K562 (cell line): ENCODE results near the gene GLIS1. TPM values are rescaled to one million over a fixed set of nuclear protein-coding genes. Genes with fewer than 3 reads are reported as not detected.

Experiments used
- ATAC-seq: fragments of 200-7000 bp; cut with Tn5 transposase; 3 replicates; pipeline ENCODE4 v1.9.1; 2020; ENCODE audit warnings: moderate library complexity
- BruUV-seq: library from RNA; stranded (reverse); fragments of 400-500 nt; replicated peaks from 2 replicates; lab custom pipeline; 2021; lab: Mats Ljungman, UMichigan
- CTCF ChIA-PET: fragments of 300-600 bp; formaldehyde crosslinking; extraction: SDS; loops from one replicate; lab custom pipeline; 2021; ENCODE audit warnings: low intra/inter-chr PET ratio; lab: Yijun Ruan, JAX
- POLR2A ChIA-PET: fragments of 300-600, 350-650 bp; sonication (Branson Sonifier 250); formaldehyde crosslinking; extraction: SDS; loops from one replicate; lab custom pipeline; 2021; ENCODE audit warnings: antibody characterized with exemption, inconsistent platforms; lab: Yijun Ruan, JAX
- DNase-seq, 4 experiments: peaks; one replicate each; pipeline versions ENCODE4 v3.0.0 to v3.0.0-alpha.2; 2011 to 2018; ENCODE audit warnings: low spot score in 3 of 4, mixed read lengths in 3 of 4; ENCODE audit errors: extremely low read depth in 1 of 4
- FAIRE-seq: peaks from 2 replicates; lab custom pipeline; 2011; peaks lifted over from hg19 to GRCh38; lab: Jason Lieb, UNC
- H2AFZ ChIP-seq: 2 replicates; pipeline ENCODE4 v1.6.0; 2011; ENCODE audit warnings: low read depth, low read length, control low read depth, inconsistent platforms
- H3K27ac ChIP-seq: fragments of 200-600 bp; 3 replicates; pipeline ENCODE4 v1.8.0; 2011; ENCODE audit warnings: low read depth, mild to moderate bottlenecking, control low read depth, inconsistent platforms, low read length, moderate library complexity, mixed read lengths; ENCODE audit errors: extremely low read depth
- H3K27me3 ChIP-seq, 2 experiments: fragments of 300-600 bp in 1 of 2; 2 replicates in 1 of 2; 3 replicates in 1 of 2; pipeline versions ENCODE4 v1.6.0 to v1.8.0; 2011; ENCODE audit warnings: inconsistent platforms in 2 of 2, low read length in 2 of 2, mild to moderate bottlenecking in 1 of 2, mixed read lengths in 1 of 2, moderate library complexity in 1 of 2; ENCODE audit not compliant: control insufficient read depth in 2 of 2, insufficient read depth in 2 of 2
- H3K36me3 ChIP-seq: fragments of 300-600 bp; 3 replicates; pipeline ENCODE4 v1.8.0; 2011; ENCODE audit warnings: mild to moderate bottlenecking, low read length, inconsistent platforms; ENCODE audit not compliant: control insufficient read depth, insufficient read depth
- H3K4me1 ChIP-seq, 2 experiments: fragments of 200-600 bp in 1 of 2; replicated peaks in 1 of 2; 2 replicates in 1 of 2; 3 replicates in 1 of 2; pipeline versions ENCODE4 v1.5.1 to v1.8.0; 2011; ENCODE audit warnings: inconsistent platforms in 2 of 2, low read length in 2 of 2, mild to moderate bottlenecking in 1 of 2, mixed read lengths in 1 of 2, moderate library complexity in 1 of 2; ENCODE audit not compliant: control insufficient read depth in 2 of 2, insufficient read depth in 2 of 2
- H3K4me2 ChIP-seq: 2 replicates; pipeline ENCODE4 v1.6.1; 2011; ENCODE audit warnings: low read length, control low read depth, inconsistent platforms, mixed read lengths; ENCODE audit not compliant: insufficient read depth
- H3K4me3 ChIP-seq: fragments of 200-600 bp; sonication (generic), shearing (Covaris generic); 2 replicates; pipeline ENCODE4 v1.5.1; 2016; ENCODE audit warnings: control low read depth, inconsistent platforms
- H3K79me2 ChIP-seq: fragments of 200-600 bp; 3 replicates; pipeline ENCODE4 v1.8.0; 2011; ENCODE audit warnings: low read length, inconsistent platforms; ENCODE audit not compliant: control insufficient read depth, insufficient read depth
- H3K9ac ChIP-seq, 2 experiments: 2 replicates each; pipeline versions ENCODE4 v1.6.0 to v1.6.1; 2011; ENCODE audit warnings: low read depth in 2 of 2, low read length in 2 of 2, control low read depth in 1 of 2, inconsistent platforms in 1 of 2, mild to moderate bottlenecking in 1 of 2, mixed read lengths in 1 of 2; ENCODE audit not compliant: insufficient read depth in 1 of 2
- H3K9me1 ChIP-seq: one replicate; pipeline ENCODE4 v1.6.0; 2011; ENCODE audit warnings: inconsistent platforms, mild to moderate bottlenecking, low read length, moderate library complexity; ENCODE audit not compliant: control insufficient read depth, insufficient read depth
- H3K9me3 ChIP-seq: replicated peaks from 2 replicates; pipeline ENCODE4 v1.5.1; 2011; ENCODE audit warnings: low read depth, low read length, inconsistent platforms; ENCODE audit not compliant: control insufficient read depth, insufficient read depth
- H4K20me1 ChIP-seq: replicated peaks from 2 replicates; pipeline ENCODE4 v1.6.1; 2011; ENCODE audit warnings: low read length, inconsistent platforms, mixed read lengths; ENCODE audit not compliant: control insufficient read depth, insufficient read depth
- CREBBP ChIP-seq: IDR thresholded peaks from one replicate; pipeline ENCODE4 v1.6.1; 2012; ENCODE audit warnings: low read depth, mild to moderate bottlenecking, control low read depth, inconsistent platforms, low read length
- ETV5 ChIP-seq: sonication (generic); formaldehyde crosslinking; IDR thresholded peaks from 2 replicates; pipeline ENCODE4 v1.4.0; 2020; ENCODE audit warnings: low read depth, mild to moderate bottlenecking, missing genetic modification reagents
- FOXJ3 ChIP-seq: sonication (generic); formaldehyde crosslinking; IDR thresholded peaks from 2 replicates; pipeline ENCODE4 v1.4.0; 2020; ENCODE audit warnings: mild to moderate bottlenecking, missing genetic modification reagents
- GTF2A2 ChIP-seq: IDR thresholded peaks from 2 replicates; pipeline ENCODE4 v1.6.1; 2016; ENCODE audit warnings: mild to moderate bottlenecking, missing genetic modification characterization, missing compliant biosample characterization
- HNRNPK ChIP-seq: fragments of 200-400 bp; formaldehyde crosslinking; IDR thresholded peaks from one replicate; pipeline ENCODE4 v1.6.1; 2018; ENCODE audit warnings: mild to moderate bottlenecking, low read depth, low read length; ENCODE audit not compliant: poor library complexity, severe bottlenecking
- ILK ChIP-seq: fragments of 450-650 bp; IDR thresholded peaks from 2 replicates; pipeline ENCODE4 v1.6.1; 2016; ENCODE audit warnings: missing genetic modification characterization, low read depth, mild to moderate bottlenecking, missing compliant biosample characterization, moderate library complexity, borderline replicate concordance
- IRF9 ChIP-seq: fragments of 450-650 bp; IDR thresholded peaks from 2 replicates; pipeline ENCODE4 v1.6.1; 2016; ENCODE audit warnings: missing biosample characterization, missing genetic modification characterization
- SMAD3 ChIP-seq: fragments of 450-650 bp; formaldehyde crosslinking; conservative IDR thresholded peaks from 2 replicates; pipeline ENCODE4 v1.4.0; 2020; ENCODE audit warnings: mild to moderate bottlenecking
- SMARCB1 ChIP-seq: IDR thresholded peaks from 2 replicates; pipeline ENCODE4 v1.6.1; 2011; ENCODE audit warnings: improper control_type of control experiment, low read depth; ENCODE audit not compliant: insufficient read length
- TAL1 ChIP-seq: fragments of 450-650 bp; IDR thresholded peaks from 2 replicates; pipeline ENCODE4 v1.6.1; 2016; ENCODE audit warnings: mild to moderate bottlenecking
- TFE3 ChIP-seq: fragments of 450-650 bp; formaldehyde crosslinking; IDR thresholded peaks from 2 replicates; pipeline ENCODE4 v1.4.0; 2020; ENCODE audit warnings: mild to moderate bottlenecking, mixed read lengths
- ZNF175 ChIP-seq: fragments of 200-800 bp; sonication (Bioruptor generic); IDR thresholded peaks from 2 replicates; pipeline ENCODE4 v1.6.1; 2016; ENCODE audit warnings: low read depth, mild to moderate bottlenecking, missing genetic modification characterization, missing compliant biosample characterization
- ZNF184 ChIP-seq: sonication (generic); formaldehyde crosslinking; IDR thresholded peaks from 2 replicates; pipeline ENCODE4 v1.5.0; 2020; ENCODE audit warnings: missing genetic modification reagents
- ZNF280A ChIP-seq: fragments of 450-650 bp; IDR thresholded peaks from 2 replicates; pipeline ENCODE4 v1.6.1; 2018; ENCODE audit warnings: mild to moderate bottlenecking, low read depth; ENCODE audit not compliant: partially characterized antibody
- WGBS: fragments of 100-300 bp; shearing (Covaris generic); methylation state at CpG from one replicate; pipeline ENCODE4 v1.1.6; 2016; ENCODE audit warnings: low coverage, mixed read lengths; ENCODE audit not compliant: insufficient coverage; ENCODE audit errors: missing lambda C conversion rate; 5-methylcytosine and 5-hydroxymethylcytosine counted together
- in situ Hi-C: fragments of 300-500 bp; cut with MboI; formaldehyde crosslinking; loops from 4 replicates; pipeline ENCODE4 v1.15.0; 2018; ENCODE audit warnings: inconsistent platforms, mixed read lengths
- intact Hi-C: fragments of 100-400 bp; cut with micrococcal nuclease; formaldehyde crosslinking; loops from 2 replicates; pipeline ENCODE4 v1.14.2; 2022
- polyA plus RNA-seq, 8 experiments: library from polyadenylated mRNA; depleted of rRNA in 4 of 8; stranded (reverse) in 5 of 8; unstranded in 3 of 8; fragments of >200 nt; fragmentation: Nextera tagmentation in 2 of 8; fragmentation: Illumina TruSeq in 1 of 8; extraction: Ambion mirVana in 2 of 8; extraction: Trizol in 1 of 8; gene quantifications; 2 replicates each; pipeline versions ENCODE4 v1.2.1 to v1.2.3, GENCODE V29; 2011 to 2014; ENCODE audit warnings: inconsistent platforms in 1 of 8, missing spikeins in 1 of 8
- total RNA-seq, 7 experiments: library from RNA; depleted of rRNA in 6 of 7; stranded (reverse); fragments of >200 nt in 6 of 7; fragmentation: Illumina TruSeq in 2 of 7; extraction: Trizol in 2 of 7; gene quantifications; 2 replicates each; pipeline versions ENCODE4 v1.2.1 to v1.2.3, GENCODE V29; 2011 to 2021; ENCODE audit warnings: low replicate concordance in 1 of 7
- TF ChIP-seq, protein P1 (sequence below): sonication (generic); formaldehyde crosslinking; IDR thresholded peaks from 2 replicates; pipeline ENCODE4 v1.8.0; 2022; ENCODE audit warnings: mild to moderate bottlenecking, missing genetic modification reagents
- TF ChIP-seq, protein P2 (sequence below): fragments of 250-450 bp; sonication (Bioruptor Pico); IDR thresholded peaks from 2 replicates; pipeline ENCODE4 v1.8.0; 2021; ENCODE audit warnings: borderline replicate concordance, mild to moderate bottlenecking, moderate library complexity; ENCODE audit not compliant: poor library complexity, severe bottlenecking

Gene GLIS1
- total and polyA plus RNA-seq, 9 of the 15 experiments (the other 6 are each of a cell fraction or from before 2014, with no cell fraction given): not detected

GRCh38 chr1:53595906-53596305 lies 143.1 kb downstream of the GLIS1 start:
- no peak overlapping the region for H3K9ac ChIP-seq
- H3K27ac ChIP-seq: no peak overlapping the region
- intact Hi-C loops: no loop called here
- no TSS peak for BruUV-seq
- H3K4me2 ChIP-seq: no peak overlapping the region
- peaks cover 45 to 73% of the 10 kb centered on the region in 2 experiments for H3K27me3 ChIP-seq
- DNase-seq: no peak
- in situ Hi-C loops: no loop called here
- H4K20me1 ChIP-seq: peaks cover 29% of the 10 kb centered on the region
- H3K9me3 ChIP-seq: no peaks in the 10 kb centered on the region
- no peaks in the 10 kb centered on the region for H3K36me3 ChIP-seq
- POLR2A ChIA-PET: interaction anchor here (2.1 to 2.6 kb wide), 2 partner anchors 9 to 10 kb away, joined by 5 to 8 read pairs; no protein-coding TSS in a partner anchor
- H3K79me2 ChIP-seq: no peaks in the 10 kb centered on the region
- 1% methylated on average over 7 of the region's 7 CpGs for WGBS
- CTCF ChIA-PET: no interaction called here
- peaks cover 0 to 11% of the 10 kb centered on the region in 2 experiments; a peak in 2 of 5 replicates for H3K4me1 ChIP-seq
- no peak overlapping the region for H3K4me3 ChIP-seq
- H3K9me1 ChIP-seq: no peaks in the 10 kb centered on the region
- no peak for FAIRE-seq
- ATAC-seq: no peak
- no peak overlapping the region for H2AFZ ChIP-seq
- TF ChIP-seq GTF2A2 (tag): no peak
- TF ChIP-seq CREBBP: no peak
- TF ChIP-seq TAL1: no peak
- no peak for TF ChIP-seq SMARCB1
- no peak for TF ChIP-seq ZNF280A
- TF ChIP-seq ETV5 (CRISPR knock-in tag): no peak
- TF ChIP-seq IRF9 (tag): no peak
- no peak for TF ChIP-seq ZNF184
- TF ChIP-seq, protein P1, sequence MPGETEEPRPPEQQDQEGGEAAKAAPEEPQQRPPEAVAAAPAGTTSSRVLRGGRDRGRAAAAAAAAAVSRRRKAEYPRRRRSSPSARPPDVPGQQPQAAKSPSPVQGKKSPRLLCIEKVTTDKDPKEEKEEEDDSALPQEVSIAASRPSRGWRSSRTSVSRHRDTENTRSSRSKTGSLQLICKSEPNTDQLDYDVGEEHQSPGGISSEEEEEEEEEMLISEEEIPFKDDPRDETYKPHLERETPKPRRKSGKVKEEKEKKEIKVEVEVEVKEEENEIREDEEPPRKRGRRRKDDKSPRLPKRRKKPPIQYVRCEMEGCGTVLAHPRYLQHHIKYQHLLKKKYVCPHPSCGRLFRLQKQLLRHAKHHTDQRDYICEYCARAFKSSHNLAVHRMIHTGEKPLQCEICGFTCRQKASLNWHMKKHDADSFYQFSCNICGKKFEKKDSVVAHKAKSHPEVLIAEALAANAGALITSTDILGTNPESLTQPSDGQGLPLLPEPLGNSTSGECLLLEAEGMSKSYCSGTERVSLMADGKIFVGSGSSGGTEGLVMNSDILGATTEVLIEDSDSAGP (CRISPR knock-in tag): no peak
- TF ChIP-seq ILK (tag): no peak
- TF ChIP-seq, protein P2, sequence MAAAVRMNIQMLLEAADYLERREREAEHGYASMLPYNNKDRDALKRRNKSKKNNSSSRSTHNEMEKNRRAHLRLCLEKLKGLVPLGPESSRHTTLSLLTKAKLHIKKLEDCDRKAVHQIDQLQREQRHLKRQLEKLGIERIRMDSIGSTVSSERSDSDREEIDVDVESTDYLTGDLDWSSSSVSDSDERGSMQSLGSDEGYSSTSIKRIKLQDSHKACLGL (CRISPR knock-in tag): no peak
- TF ChIP-seq HNRNPK: no peak
- TF ChIP-seq SMAD3 (CRISPR knock-in tag): no peak
- TF ChIP-seq ZNF175 (CRISPR knock-in tag): no peak
- no peak for TF ChIP-seq TFE3 (CRISPR knock-in tag)
- TF ChIP-seq FOXJ3 (CRISPR knock-in tag): no peak
